Erythroblast (primary cell): Measurements from ENCODE around the gene CTSA.

Experiments used
- GATA1 ChIP-seq: IDR thresholded peaks from 2 replicates; pipeline ENCODE4 v1.6.1; 2011; ENCODE audit warnings: low read depth, mild to moderate bottlenecking, control low read depth, low read length, moderate library complexity
- POLR2A ChIP-seq: IDR thresholded peaks from 2 replicates; pipeline ENCODE4 v1.6.1; 2011; ENCODE audit warnings: mild to moderate bottlenecking, low read length

DNA sequence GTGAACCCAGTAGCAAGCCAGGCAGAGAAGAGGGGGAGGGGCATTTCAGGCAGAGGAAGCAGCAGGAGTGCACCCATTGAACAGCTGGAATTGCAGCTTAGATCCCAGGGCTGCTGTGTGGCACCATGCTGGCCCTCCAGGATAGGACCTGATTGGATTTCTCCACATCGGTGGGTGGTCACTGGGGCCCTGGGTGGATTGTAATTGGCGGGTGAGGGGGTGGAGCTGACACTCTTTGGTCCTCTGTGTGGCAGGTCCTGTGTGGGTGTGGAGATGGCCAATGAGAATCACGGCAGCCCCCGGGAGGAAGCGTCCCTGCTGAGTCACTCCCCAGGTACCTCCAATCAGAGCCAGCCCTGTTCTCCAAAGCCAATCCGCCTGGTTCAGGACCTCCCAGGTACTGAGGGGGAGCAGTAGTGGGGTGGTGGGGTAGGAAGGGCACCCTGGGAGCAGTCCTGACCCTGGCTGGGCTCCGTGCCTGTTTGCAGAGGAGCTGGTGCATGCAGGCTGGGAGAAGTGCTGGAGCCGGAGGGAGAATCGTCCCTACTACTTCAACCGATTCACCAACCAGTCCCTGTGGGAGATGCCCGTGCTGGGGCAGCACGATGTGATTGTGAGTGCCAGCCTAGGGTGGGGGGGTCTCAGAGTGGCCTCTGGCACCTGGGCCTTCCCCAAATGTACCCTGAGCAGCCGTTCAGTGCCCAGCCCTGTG lies 47.7 kb downstream of the CTSA start:
- TF ChIP-seq POLR2A (no peak), GATA1 (no peak)
